Heart left ventricle (tissue), 13 donors: Measurements from ENCODE around the gene CARD10.

ENCODE experiments used
- CTCF ChIP-seq, 12 donors: fragments of 200-600 bp; sonication (generic) in 4 of 12; IDR thresholded peaks; one replicate each; pipeline versions ENCODE4 v1.5.0 to v1.8.0; 2018 to 2022; ENCODE audit warnings: antibody characterized with exemption in 12 of 12, mild to moderate bottlenecking in 5 of 12
- POLR2A ChIP-seq, 2 donors: fragments of 450-650 bp; IDR thresholded peaks; one replicate each; pipeline ENCODE4 v1.6.1; 2017; ENCODE audit warnings: antibody characterized with exemption in 2 of 2, mild to moderate bottlenecking in 2 of 2, moderate library complexity in 2 of 2
- donor health status: ischemic (EF 13 %, LVEDD 7.1; RV severe dilation, severe dysfunction).
- donor health status: DM: no; HTN: yes; CAD: no.
- donor health status: DM: no; HTN: no; CAD: no.
- donor health status: ischemic (EF 25% LVEDD 6.9; RV normal size, moderate dysfunction).
- donor health status: ischemic (EF 25% LVEDD 5.7; RV mildly dilated, moderate dysfunction).
- donor health status: ischemic (EF 35%, LVEDD 5.7; RV mildly dilated, moderate dysfunction).
- donor health status: nonischemic (EF 11% LVEDD 7.7; RV severe dilation, severe dysfunction).
- donor health status: DM: yes; HTN: yes; CAD: no.
- donor health status: PGD.
- donor health status: ischemic (EF 29% LVEDD 5.4; RV normal size, mild dysfunction).
- donor health status: nonischemic (EF 23%, LVEDD 6.1; RV moderate dilation, normal function).

- TF ChIP-seq POLR2A (IDR thresholded peaks at IDR 0.05) (no peak), CTCF (IDR thresholded peaks at IDR 0.05) (no peak)
Measured at GRCh38 chr22:37467391-37467955, 51.7 kb downstream of the CARD10 start.
